GM23338 (cell line): ENCODE data around the gene FARS2. TPM values are rescaled to one million over a fixed set of nuclear protein-coding genes. Genes with fewer than 3 reads are reported as not detected.

Experiments used
- ATAC-seq: fragments of 200-7000 bp; cut with Tn5 transposase; 3 replicates; pipeline ENCODE4 v1.9.1; 2020
- DNase-seq: peaks from one replicate; pipeline ENCODE4 v3.0.0-alpha.2; 2015; ENCODE audit warnings: low spot score
- H2AFZ ChIP-seq: fragments of 200-600 bp; sonication (generic); 2 replicates; pipeline ENCODE4 v1.8.0; 2016; ENCODE audit warnings: antibody characterized with exemption, mild to moderate bottlenecking, moderate library complexity
- H3F3A ChIP-seq: fragments of 200-600 bp; sonication (generic); replicated peaks from 2 replicates; pipeline ENCODE4 v1.8.0; 2017; ENCODE audit warnings: antibody characterized with exemption, mixed run types, low read depth
- H3K27ac ChIP-seq: fragments of 200-600 bp; sonication (generic); 2 replicates; pipeline ENCODE4 v1.6.1; 2016; ENCODE audit warnings: low read depth
- H3K27me3 ChIP-seq: fragments of 200-600 bp; sonication (generic); 2 replicates; pipeline ENCODE4 v1.8.0; 2016; ENCODE audit warnings: mild to moderate bottlenecking, mixed run types, moderate library complexity; ENCODE audit not compliant: insufficient read depth
- H3K36me3 ChIP-seq: fragments of 200-600 bp; sonication (generic); 2 replicates; pipeline ENCODE4 v1.8.0; 2016; ENCODE audit warnings: mild to moderate bottlenecking; ENCODE audit not compliant: insufficient read depth
- H3K4me1 ChIP-seq: fragments of 200-600 bp; sonication (generic); 2 replicates; pipeline ENCODE4 v1.8.0; 2016; ENCODE audit warnings: mild to moderate bottlenecking, moderate library complexity; ENCODE audit not compliant: insufficient read depth
- H3K4me2 ChIP-seq: fragments of 200-600 bp; sonication (generic); 2 replicates; pipeline ENCODE4 v1.7.1; 2017; ENCODE audit warnings: mixed run types
- H3K4me3 ChIP-seq: fragments of 200-600 bp; sonication (generic); 2 replicates; pipeline ENCODE4 v1.6.1; 2016; ENCODE audit warnings: mixed run types
- H3K79me2 ChIP-seq: fragments of 200-600 bp; sonication (generic); replicated peaks from 2 replicates; pipeline ENCODE4 v1.8.0; 2017; ENCODE audit warnings: mild to moderate bottlenecking; ENCODE audit not compliant: insufficient read depth
- H3K9me2 ChIP-seq: fragments of 200-600 bp; sonication (generic); 2 replicates; pipeline ENCODE4 v1.8.0; 2017; ENCODE audit not compliant: insufficient read depth
- H4K20me1 ChIP-seq: fragments of 200-600 bp; sonication (generic); replicated peaks from 2 replicates; pipeline ENCODE4 v1.8.0; 2017; ENCODE audit warnings: mild to moderate bottlenecking; ENCODE audit not compliant: insufficient read depth
- H3K27ac Mint-ChIP-seq: 2 replicates; pipeline ENCODE4 v1.8.0; 2020; ENCODE audit warnings: inconsistent platforms, mild to moderate bottlenecking, moderate library complexity, mixed read lengths
- H3K27me3 Mint-ChIP-seq: 3 replicates; pipeline ENCODE4 v1.8.0; 2022; ENCODE audit warnings: low read depth, mild to moderate bottlenecking, moderate library complexity, mixed read lengths, inconsistent platforms; ENCODE audit not compliant: insufficient read depth, poor library complexity
- H3K36me3 Mint-ChIP-seq: 3 replicates; pipeline ENCODE4 v1.8.0; 2021; ENCODE audit warnings: low read depth, mild to moderate bottlenecking, inconsistent platforms, moderate library complexity, mixed read lengths
- H3K4me1 Mint-ChIP-seq: 3 replicates; pipeline ENCODE4 v1.8.0; 2020; ENCODE audit warnings: mild to moderate bottlenecking, inconsistent platforms, mixed read lengths
- H3K4me3 Mint-ChIP-seq: 3 replicates; pipeline ENCODE4 v1.8.0; 2021; ENCODE audit warnings: moderate library complexity, mild to moderate bottlenecking, inconsistent platforms, mixed read lengths
- H3K9me3 Mint-ChIP-seq: 3 replicates; pipeline ENCODE4 v1.8.0; 2020; ENCODE audit warnings: moderate library complexity, mild to moderate bottlenecking, inconsistent platforms, mixed read lengths
- EZH2phosphoT487 ChIP-seq: fragments of 200-600 bp; sonication (generic); IDR thresholded peaks from one replicate; pipeline ENCODE4 v1.8.1; 2018; ENCODE audit warnings: antibody characterized with exemption; ENCODE audit not compliant: unreplicated experiment
- POLR2AphosphoS5 ChIP-seq: IDR thresholded peaks from 2 replicates; pipeline ENCODE4 v1.6.1; 2016; ENCODE audit warnings: antibody characterized with exemption, low read depth
- ZNF331 ChIP-seq: fragments of 250-450 bp; sonication (Bioruptor Pico); IDR thresholded peaks from 2 replicates; pipeline ENCODE4 v1.5.0; 2020; ENCODE audit warnings: low read depth, mild to moderate bottlenecking, moderate library complexity
- polyA plus RNA-seq: library from polyadenylated mRNA; unstranded; fragments of >200 nt; fragmentation: Nextera tagmentation; extraction: Ambion mirVana; gene quantifications from 2 replicates; pipeline ENCODE4 v1.2.1, GENCODE V29; 2016
- total RNA-seq: library from RNA; depleted of rRNA; stranded (reverse); fragments of >200 nt; shearing (Covaris generic); gene quantifications from 2 replicates; pipeline ENCODE4 v1.2.3, GENCODE V29; 2014
- TF ChIP-seq, protein P1 (sequence below), 2 experiments: fragments of 200-600 bp in 1 of 2; sonication (generic) in 1 of 2; conservative IDR thresholded peaks; 2 replicates each; pipeline versions ENCODE4 v1.5.1 to v1.6.1; 2016 to 2017; ENCODE audit warnings: antibody characterized with exemption in 2 of 2, low read depth in 2 of 2, mild to moderate bottlenecking in 2 of 2, moderate library complexity in 1 of 2

The FARS2 gene
- total and polyA plus RNA-seq, 2 experiments from 2014 or later: 7.6 to 19.0 TPM

DNA sequence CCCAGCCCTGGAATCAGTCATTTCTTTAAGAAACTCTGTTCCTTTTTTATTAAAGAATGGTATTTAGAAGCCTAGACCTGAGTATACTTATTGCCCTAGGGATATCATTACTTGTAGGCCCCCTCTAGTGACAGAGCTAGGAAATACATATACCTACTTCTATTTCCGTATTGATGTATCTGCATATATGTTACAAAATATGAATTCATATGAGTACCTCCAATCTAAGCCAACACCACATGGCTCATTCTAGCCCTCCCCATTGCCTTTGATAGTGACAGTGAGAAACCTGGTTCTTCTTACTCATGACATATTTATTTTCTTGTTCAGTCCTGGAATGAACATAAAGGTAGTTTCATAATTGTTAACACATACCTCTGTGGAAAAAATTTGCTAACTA, 137.2 kb downstream of the FARS2 start:
- no peaks in the 10 kb centered on the region for H3K4me1 ChIP-seq
- TF ChIP-seq, protein P1, sequence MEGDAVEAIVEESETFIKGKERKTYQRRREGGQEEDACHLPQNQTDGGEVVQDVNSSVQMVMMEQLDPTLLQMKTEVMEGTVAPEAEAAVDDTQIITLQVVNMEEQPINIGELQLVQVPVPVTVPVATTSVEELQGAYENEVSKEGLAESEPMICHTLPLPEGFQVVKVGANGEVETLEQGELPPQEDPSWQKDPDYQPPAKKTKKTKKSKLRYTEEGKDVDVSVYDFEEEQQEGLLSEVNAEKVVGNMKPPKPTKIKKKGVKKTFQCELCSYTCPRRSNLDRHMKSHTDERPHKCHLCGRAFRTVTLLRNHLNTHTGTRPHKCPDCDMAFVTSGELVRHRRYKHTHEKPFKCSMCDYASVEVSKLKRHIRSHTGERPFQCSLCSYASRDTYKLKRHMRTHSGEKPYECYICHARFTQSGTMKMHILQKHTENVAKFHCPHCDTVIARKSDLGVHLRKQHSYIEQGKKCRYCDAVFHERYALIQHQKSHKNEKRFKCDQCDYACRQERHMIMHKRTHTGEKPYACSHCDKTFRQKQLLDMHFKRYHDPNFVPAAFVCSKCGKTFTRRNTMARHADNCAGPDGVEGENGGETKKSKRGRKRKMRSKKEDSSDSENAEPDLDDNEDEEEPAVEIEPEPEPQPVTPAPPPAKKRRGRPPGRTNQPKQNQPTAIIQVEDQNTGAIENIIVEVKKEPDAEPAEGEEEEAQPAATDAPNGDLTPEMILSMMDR (conservative IDR thresholded peaks at IDR 0.05; ENCODE audit: low read depth in 2 of 2): peak; percentile 48 to 63
- TF ChIP-seq POLR2AphosphoS5: no peak
- H3K27ac ChIP-seq: no peak overlapping the region
- no peaks in the 10 kb centered on the region for H4K20me1 ChIP-seq
- H3K4me3 Mint-ChIP-seq: no peak overlapping the region
- no peak overlapping the region for H3K4me3 ChIP-seq
- H3K9me2 ChIP-seq: no peaks in the 10 kb centered on the region
- no peak overlapping the region for H2AFZ ChIP-seq
- peaks cover 3% of the 10 kb centered on the region; the same call in 1 of the 2 replicates for H3K79me2 ChIP-seq
- peak; percentile 61 for DNase-seq
- no peaks in the 10 kb centered on the region for H3K36me3 ChIP-seq
- H3K4me2 ChIP-seq: no peak overlapping the region
- H3K9me3 Mint-ChIP-seq: peaks cover 4% of the 10 kb centered on the region; the same call in 2 of the 3 replicates
- H3K27me3 ChIP-seq: no peaks in the 10 kb centered on the region
- no peaks in the 10 kb centered on the region for H3F3A ChIP-seq
- ATAC-seq: no peak
- H3K27me3 Mint-ChIP-seq: peaks cover 2% of the 10 kb centered on the region
- H3K27ac Mint-ChIP-seq: no peak overlapping the region
- H3K36me3 Mint-ChIP-seq: peaks cover 4% of the 10 kb centered on the region; the same call in 1 of the 3 replicates
- no peaks in the 10 kb centered on the region for H3K4me1 Mint-ChIP-seq

DNA sequence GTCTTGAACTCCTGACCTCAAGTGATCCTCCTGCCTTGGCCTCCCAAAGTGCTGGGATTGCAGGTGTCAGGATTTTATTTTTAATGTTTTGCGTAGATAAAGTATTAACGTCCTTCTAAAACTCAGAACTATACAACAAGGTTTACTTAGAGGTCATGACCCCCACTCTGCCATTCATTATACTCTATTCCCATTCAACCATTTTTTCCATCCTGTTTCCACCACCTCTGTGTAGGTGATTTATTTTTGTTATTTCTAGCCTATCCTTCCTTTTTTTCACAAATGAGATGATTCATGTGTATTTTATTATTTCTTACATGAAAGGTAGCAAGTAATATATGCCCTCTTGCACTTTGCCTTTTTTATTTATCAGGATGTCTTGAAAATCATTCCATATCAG, 138.1 kb downstream of the FARS2 start:
- H3K27ac ChIP-seq: no peak overlapping the region
- peaks cover 4% of the 10 kb centered on the region; the same call in 1 of the 3 replicates for H3K36me3 Mint-ChIP-seq
- H3K79me2 ChIP-seq: peaks cover 3% of the 10 kb centered on the region; the same call in 1 of the 2 replicates
- H3K4me2 ChIP-seq: no peak overlapping the region
- H3K9me2 ChIP-seq: no peaks in the 10 kb centered on the region
- H3K4me3 ChIP-seq: no peak overlapping the region
- no peak overlapping the region for H3K27ac Mint-ChIP-seq
- peaks cover 4% of the 10 kb centered on the region; the same call in 2 of the 3 replicates for H3K9me3 Mint-ChIP-seq
- no peak for TF ChIP-seq ZNF331 (CRISPR knock-in tag)
- H3K4me1 Mint-ChIP-seq: no peaks in the 10 kb centered on the region
- no peaks in the 10 kb centered on the region for H3K27me3 ChIP-seq
- H4K20me1 ChIP-seq: no peaks in the 10 kb centered on the region
- ATAC-seq: no peak
- H2AFZ ChIP-seq: no peak overlapping the region
- H3F3A ChIP-seq: no peaks in the 10 kb centered on the region
- no peaks in the 10 kb centered on the region for H3K36me3 ChIP-seq
- H3K4me1 ChIP-seq: no peaks in the 10 kb centered on the region
- no peak for DNase-seq
- peaks cover 2% of the 10 kb centered on the region for H3K27me3 Mint-ChIP-seq
- no peak overlapping the region for H3K4me3 Mint-ChIP-seq

- TF ChIP-seq EZH2phosphoT487: no peak
- TF ChIP-seq, protein P1 (conservative IDR thresholded peaks at IDR 0.05; ENCODE audit: low read depth in 2 of 2): peak; percentile 58 to 75
- ATAC-seq: no peak
- no peak overlapping the region for H3K4me3 ChIP-seq
- H3F3A ChIP-seq: no peaks in the 10 kb centered on the region
- no peaks in the 10 kb centered on the region for H3K4me1 ChIP-seq
- peaks cover 3% of the 10 kb centered on the region; the same call in 1 of the 2 replicates for H3K79me2 ChIP-seq
- H3K27ac ChIP-seq: no peak overlapping the region
- H3K27ac Mint-ChIP-seq: no peak overlapping the region
- no peak overlapping the region for H2AFZ ChIP-seq
- H3K4me2 ChIP-seq: no peak overlapping the region
- H3K9me3 Mint-ChIP-seq: peaks cover 4% of the 10 kb centered on the region; the same call in 2 of the 3 replicates
- H3K36me3 Mint-ChIP-seq: peaks cover 4% of the 10 kb centered on the region; the same call in 1 of the 3 replicates
- no peaks in the 10 kb centered on the region for H3K9me2 ChIP-seq
- no peaks in the 10 kb centered on the region for H3K36me3 ChIP-seq
- 0 out of 3 replicates have a peak, but pooled peaks cover 3% of the 10 kb centered on the region for H3K4me1 Mint-ChIP-seq
- no peak overlapping the region for H3K4me3 Mint-ChIP-seq
- no peaks in the 10 kb centered on the region for H4K20me1 ChIP-seq
- H3K27me3 Mint-ChIP-seq: peaks cover 2% of the 10 kb centered on the region
- no peaks in the 10 kb centered on the region for H3K27me3 ChIP-seq
- DNase-seq: peak; percentile 43
These were observed 140.8 kb downstream of the FARS2 start for GRCh38 chr6:5401845-5402738.
